ENCODE data around the gene SREBF2. TPM values are rescaled to one million over a fixed set of nuclear protein-coding genes. Genes with fewer than 3 reads are reported as not detected.
A peak's percentile ranks its signal among the peaks of the same experiment; 100 is the strongest.
"Not testable (repeated sequence)": the region's sequence is repeated elsewhere in the genome, so short reads cannot be mapped to it uniquely, and the experiment has no call there.

SREBF2 gene
- total RNA-seq, 1 experiment from 2014 or later = 44.9 TPM

- DNase-seq (ENCODE audit: low read depth) = peak; percentile 90
These were observed 113.9 kb downstream of the SREBF2 start, which contains the start of gene CENPM for GRCh38 chr22:41946629-41947423. TSS of gene CENPM (minus strand) at chr22:41947152. CDS start at chr22:41947076, 76 bp downstream.

- DNase-seq (ENCODE audit: low read depth) = no peak
These were observed 114.6 kb downstream of the SREBF2 start for GRCh38 chr22:41947424-41948080.

DNA sequence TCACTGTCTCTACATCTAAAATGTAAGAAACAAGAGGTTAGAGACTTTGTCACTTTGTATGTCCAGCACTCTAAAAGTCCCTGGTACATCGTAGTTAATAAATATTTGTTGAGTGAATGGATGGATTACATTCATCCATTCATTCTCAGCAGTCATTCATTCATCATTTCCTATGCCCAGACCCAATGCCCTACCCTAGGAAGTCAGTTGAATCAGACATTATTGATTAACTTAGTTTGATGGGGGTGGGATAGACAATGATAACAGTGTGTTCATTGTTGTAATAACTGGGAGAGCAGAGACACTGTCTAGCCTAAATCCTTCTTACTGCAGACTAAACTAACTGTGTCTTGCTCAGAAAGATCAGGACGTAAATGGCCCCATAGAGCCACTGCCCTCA, 115.2 kb downstream of the SREBF2 start:
- DNase-seq (ENCODE audit: low read depth) = no peak

- not testable (repeated sequence) for DNase-seq (ENCODE audit: low read depth)
These were observed 116.0 kb downstream of the SREBF2 start for GRCh38 chr22:41948928-41949296.

- no peak for DNase-seq (ENCODE audit: low read depth)
These were observed 116.5 kb downstream of the SREBF2 start for GRCh38 chr22:41949297-41949965.

DNA sequence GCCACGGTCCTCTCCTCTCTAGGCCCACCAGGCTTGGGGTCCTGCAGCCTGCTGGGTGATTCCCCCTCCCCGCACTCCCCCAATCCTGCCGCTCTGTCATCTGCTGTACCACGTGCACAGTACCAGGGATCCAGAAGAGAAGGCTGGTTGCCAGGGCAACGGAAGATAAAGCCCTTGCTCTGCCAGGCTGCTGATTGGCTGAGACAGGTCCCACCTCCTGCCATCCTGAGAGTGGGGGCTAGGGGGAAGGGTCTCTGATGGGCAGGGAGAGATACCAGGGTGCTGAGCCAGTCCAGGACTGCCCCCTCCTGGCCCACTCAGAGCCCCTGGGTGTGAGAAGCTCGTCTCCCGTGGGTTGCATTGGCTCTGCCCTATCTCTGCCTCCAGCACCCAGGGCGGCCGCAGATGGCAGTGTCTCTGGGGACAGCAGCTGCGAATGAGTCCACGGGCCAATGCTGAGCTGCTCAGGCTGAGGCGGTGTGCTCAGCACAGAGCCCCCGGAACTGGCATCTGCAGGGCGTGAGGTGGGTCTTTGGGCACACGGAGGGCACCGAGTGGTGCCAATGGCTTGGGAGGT, 119.1 kb downstream of the SREBF2 start, which contains the start of gene SMIM45:
Gene SMIM45 (plus strand): TSS at position 253 of the 577 bp plus-strand sequence.
- DNase-seq (ENCODE audit: low read depth) = no peak

DNA sequence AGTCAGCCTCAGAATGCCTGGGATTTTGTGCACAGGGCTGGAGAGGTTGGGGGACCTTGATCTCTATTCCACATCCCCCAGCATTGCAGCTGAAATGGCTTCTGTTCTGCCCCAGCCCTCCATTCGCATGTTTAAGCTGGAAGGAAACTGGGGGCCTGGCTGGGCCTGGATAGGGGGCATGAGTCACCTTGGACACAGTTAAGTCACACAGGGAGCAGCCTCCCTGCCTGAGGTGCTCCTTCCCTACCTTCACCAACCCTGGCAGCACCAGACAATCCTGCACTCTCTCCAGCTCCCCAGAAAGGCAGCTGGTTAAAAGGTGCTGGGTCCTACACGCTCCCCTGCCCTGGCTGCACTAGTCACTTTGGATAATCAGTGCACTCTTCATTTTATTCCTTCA, 119.8 kb downstream of the SREBF2 start:
- no peak for DNase-seq (ENCODE audit: low read depth)

Other genes starting within 250 kb of the SREBF2 start
- 13.4 and 15.8 TPM in 2 replicates for gene PMM1, start 243.3 kb upstream of the SREBF2 start, total RNA-seq (2014; rRNA removed; shearing (Covaris generic))
- 20.0 and 26.0 TPM in 2 replicates for gene DESI1, start 212.1 kb upstream of the SREBF2 start, total RNA-seq (2014; rRNA removed; shearing (Covaris generic))
- 392 and 397 TPM in 2 replicates for gene XRCC6, start 211.8 kb upstream of the SREBF2 start, total RNA-seq (2014; rRNA removed; shearing (Covaris generic))
- 77.7 and 96.3 TPM in 2 replicates for gene SNU13, start 144.2 kb upstream of the SREBF2 start, total RNA-seq (2014; rRNA removed; shearing (Covaris generic))
- gene MEI1, start 133.6 kb upstream of the SREBF2 start, total RNA-seq (2014; rRNA removed; shearing (Covaris generic)) = 0.30 TPM in 1 of 2 replicates, not detected in the other
- gene CCDC134, start 32.4 kb upstream of the SREBF2 start, total RNA-seq (2014; rRNA removed; shearing (Covaris generic)) = 10.3 and 12.0 TPM in 2 replicates
- not detected in 2 replicates for gene SHISA8, start 82.0 kb downstream of the SREBF2 start, total RNA-seq (2014; rRNA removed; shearing (Covaris generic))
- gene TNFRSF13C, start 93.7 kb downstream of the SREBF2 start, total RNA-seq (2014; rRNA removed; shearing (Covaris generic)) = 0.05 and 0.10 TPM in 2 replicates
- 47.5 and 62.8 TPM in 2 replicates for gene CENPM, start 114.0 kb downstream of the SREBF2 start, total RNA-seq (2014; rRNA removed; shearing (Covaris generic))
- gene SEPTIN3, start 136.3 kb downstream of the SREBF2 start, total RNA-seq (2014; rRNA removed; shearing (Covaris generic)) = 0.05 and 0.17 TPM in 2 replicates
- 0.54 TPM in 1 of 2 replicates, not detected in the other for gene WBP2NL, start 165.7 kb downstream of the SREBF2 start, total RNA-seq (2014; rRNA removed; shearing (Covaris generic))
- gene NAGA, start 237.7 kb downstream of the SREBF2 start, total RNA-seq (2014; rRNA removed; shearing (Covaris generic)) = 19.6 and 25.7 TPM in 2 replicates
- 0.17 and 0.42 TPM in 2 replicates for gene PHETA2, start 241.1 kb downstream of the SREBF2 start, total RNA-seq (2014; rRNA removed; shearing (Covaris generic))
- 4.7 and 6.1 TPM in 2 replicates for gene SMDT1, start 246.6 kb downstream of the SREBF2 start, total RNA-seq (2014; rRNA removed; shearing (Covaris generic))

Data from M059J (cell line).